Measurements from ENCODE around the gene IL12RB1. TPM values are rescaled to one million over a fixed set of nuclear protein-coding genes. Genes with fewer than 3 reads are reported as not detected.

IL12RB1 gene
- total and polyA plus RNA-seq, 2 of the 13 experiments (the other 11 are each of a cell fraction or from before 2014, with no cell fraction given) = 0.03 to 0.04 TPM

DNA sequence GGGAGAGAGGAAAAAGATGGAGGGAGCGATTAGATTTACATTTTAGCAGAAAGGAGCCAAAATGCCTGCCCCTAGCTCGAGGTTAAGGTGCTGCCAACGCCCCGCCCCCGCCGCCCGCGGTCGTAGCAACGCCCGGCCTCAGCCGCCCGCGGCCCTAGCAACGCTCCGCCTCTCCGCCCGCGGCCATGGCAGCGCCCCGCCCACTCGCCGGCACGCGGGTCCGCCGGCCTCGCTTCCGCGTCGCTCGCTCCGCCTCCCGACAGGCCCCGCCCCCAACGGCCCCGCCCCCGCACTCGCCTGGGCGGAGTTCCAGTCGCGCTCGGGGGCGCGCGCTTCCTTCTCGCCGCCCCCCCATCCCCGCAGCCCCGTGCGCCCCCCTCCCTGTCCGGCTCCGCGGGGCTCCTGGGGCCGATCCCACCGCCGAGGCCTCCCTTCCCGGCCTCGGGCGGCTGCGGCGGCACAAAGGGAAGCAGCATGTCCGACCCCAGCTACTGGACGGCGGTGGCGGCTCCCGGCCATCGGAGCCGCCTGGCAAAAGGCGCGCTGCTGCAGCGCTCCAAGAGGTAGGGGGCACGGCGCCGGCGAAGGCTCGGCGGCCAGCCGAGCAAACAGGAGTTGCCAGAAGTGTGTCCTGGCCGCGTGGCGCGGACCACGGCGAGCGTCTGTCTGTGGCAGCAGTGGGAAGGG is 31.1 kb upstream of the IL12RB1 start (continued):
- TF ChIP-seq, protein P1, sequence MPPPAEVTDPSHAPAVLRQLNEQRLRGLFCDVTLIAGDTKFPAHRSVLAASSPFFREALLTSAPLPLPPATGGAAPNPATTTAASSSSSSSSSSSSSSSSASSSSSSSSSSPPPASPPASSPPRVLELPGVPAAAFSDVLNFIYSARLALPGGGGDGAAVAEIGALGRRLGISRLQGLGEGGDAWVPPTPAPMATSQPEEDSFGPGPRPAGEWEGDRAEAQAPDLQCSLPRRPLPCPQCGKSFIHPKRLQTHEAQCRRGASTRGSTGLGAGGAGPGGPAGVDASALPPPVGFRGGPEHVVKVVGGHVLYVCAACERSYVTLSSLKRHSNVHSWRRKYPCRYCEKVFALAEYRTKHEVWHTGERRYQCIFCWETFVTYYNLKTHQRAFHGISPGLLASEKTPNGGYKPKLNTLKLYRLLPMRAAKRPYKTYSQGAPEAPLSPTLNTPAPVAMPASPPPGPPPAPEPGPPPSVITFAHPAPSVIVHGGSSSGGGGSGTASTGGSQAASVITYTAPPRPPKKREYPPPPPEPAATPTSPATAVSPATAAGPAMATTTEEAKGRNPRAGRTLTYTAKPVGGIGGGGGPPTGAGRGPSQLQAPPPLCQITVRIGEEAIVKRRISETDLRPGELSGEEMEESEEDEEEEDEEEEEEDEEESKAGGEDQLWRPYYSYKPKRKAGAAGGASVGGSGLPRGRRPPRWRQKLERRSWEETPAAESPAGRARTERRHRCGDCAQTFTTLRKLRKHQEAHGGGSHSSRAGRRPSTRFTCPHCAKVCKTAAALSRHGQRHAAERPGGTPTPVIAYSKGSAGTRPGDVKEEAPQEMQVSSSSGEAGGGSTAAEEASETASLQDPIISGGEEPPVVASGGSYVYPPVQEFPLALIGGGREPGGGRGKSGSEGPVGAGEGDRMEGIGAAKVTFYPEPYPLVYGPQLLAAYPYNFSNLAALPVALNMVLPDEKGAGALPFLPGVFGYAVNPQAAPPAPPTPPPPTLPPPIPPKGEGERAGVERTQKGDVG (CRISPR knock-in tag; IDR thresholded peaks at IDR 0.05; ENCODE audit: borderline replicate concordance) = no peak
- TF ChIP-seq ZNF781 (CRISPR knock-in tag; IDR thresholded peaks at IDR 0.05; ENCODE audit: borderline replicate concordance, not compliant biosample characterization) = no peak
- no peak for TF ChIP-seq SYNCRIP (IDR thresholded peaks at IDR 0.05; ENCODE audit: insufficient read depth, low read depth, low read length)
- TF ChIP-seq MED13 (CRISPR knock-in tag; IDR thresholded peaks at IDR 0.05) = no peak
- no peak for TF ChIP-seq ZNF577 (CRISPR knock-in tag; IDR thresholded peaks at IDR 0.05; ENCODE audit: borderline replicate concordance, low read depth)
- TF ChIP-seq, protein P2, sequence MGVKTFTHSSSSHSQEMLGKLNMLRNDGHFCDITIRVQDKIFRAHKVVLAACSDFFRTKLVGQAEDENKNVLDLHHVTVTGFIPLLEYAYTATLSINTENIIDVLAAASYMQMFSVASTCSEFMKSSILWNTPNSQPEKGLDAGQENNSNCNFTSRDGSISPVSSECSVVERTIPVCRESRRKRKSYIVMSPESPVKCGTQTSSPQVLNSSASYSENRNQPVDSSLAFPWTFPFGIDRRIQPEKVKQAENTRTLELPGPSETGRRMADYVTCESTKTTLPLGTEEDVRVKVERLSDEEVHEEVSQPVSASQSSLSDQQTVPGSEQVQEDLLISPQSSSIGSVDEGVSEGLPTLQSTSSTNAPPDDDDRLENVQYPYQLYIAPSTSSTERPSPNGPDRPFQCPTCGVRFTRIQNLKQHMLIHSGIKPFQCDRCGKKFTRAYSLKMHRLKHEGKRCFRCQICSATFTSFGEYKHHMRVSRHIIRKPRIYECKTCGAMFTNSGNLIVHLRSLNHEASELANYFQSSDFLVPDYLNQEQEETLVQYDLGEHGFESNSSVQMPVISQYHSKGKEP (CRISPR knock-in tag; IDR thresholded peaks at IDR 0.05) = no peak
- TF ChIP-seq KAT7 (CRISPR knock-in tag; IDR thresholded peaks at IDR 0.05; ENCODE audit: borderline replicate concordance) = no peak
- peak; percentile 7; the same call in 1 of the 2 replicates for TF ChIP-seq SALL1 (CRISPR knock-in tag; IDR thresholded peaks at IDR 0.05)
- TF ChIP-seq, protein P3, sequence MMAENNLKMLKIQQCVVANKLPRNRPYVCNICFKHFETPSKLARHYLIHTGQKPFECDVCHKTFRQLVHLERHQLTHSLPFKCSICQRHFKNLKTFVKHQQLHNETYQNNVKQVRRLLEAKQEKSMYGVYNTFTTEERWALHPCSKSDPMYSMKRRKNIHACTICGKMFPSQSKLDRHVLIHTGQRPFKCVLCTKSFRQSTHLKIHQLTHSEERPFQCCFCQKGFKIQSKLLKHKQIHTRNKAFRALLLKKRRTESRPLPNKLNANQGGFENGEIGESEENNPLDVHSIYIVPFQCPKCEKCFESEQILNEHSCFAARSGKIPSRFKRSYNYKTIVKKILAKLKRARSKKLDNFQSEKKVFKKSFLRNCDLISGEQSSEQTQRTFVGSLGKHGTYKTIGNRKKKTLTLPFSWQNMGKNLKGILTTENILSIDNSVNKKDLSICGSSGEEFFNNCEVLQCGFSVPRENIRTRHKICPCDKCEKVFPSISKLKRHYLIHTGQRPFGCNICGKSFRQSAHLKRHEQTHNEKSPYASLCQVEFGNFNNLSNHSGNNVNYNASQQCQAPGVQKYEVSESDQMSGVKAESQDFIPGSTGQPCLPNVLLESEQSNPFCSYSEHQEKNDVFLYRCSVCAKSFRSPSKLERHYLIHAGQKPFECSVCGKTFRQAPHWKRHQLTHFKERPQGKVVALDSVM (CRISPR knock-in tag; IDR thresholded peaks at IDR 0.05) = no peak; the same call in 1 of the 2 replicates
- no peak for TF ChIP-seq ZNF10 (CRISPR knock-in tag; IDR thresholded peaks at IDR 0.05; ENCODE audit: borderline replicate concordance, low read depth)
- TF ChIP-seq ZNF382 (CRISPR knock-in tag; IDR thresholded peaks at IDR 0.05; ENCODE audit: borderline replicate concordance) = no peak
- TF ChIP-seq GTF2F1 (IDR thresholded peaks at IDR 0.05; ENCODE audit: low read length) = no peak
- no peak for TF ChIP-seq ZNF780A (CRISPR knock-in tag; IDR thresholded peaks at IDR 0.05)
- no peak for TF ChIP-seq ZFY (CRISPR knock-in tag; IDR thresholded peaks at IDR 0.05)
- TF ChIP-seq ZNF264 (CRISPR knock-in tag; IDR thresholded peaks at IDR 0.05) = no peak
- TF ChIP-seq NCOR1 (IDR thresholded peaks at IDR 0.05; ENCODE audit: borderline replicate concordance, low read length) = no peak
- TF ChIP-seq ZNF343 (CRISPR knock-in tag; IDR thresholded peaks at IDR 0.05) = no peak
- no peak for TF ChIP-seq ZNF337 (CRISPR knock-in tag; IDR thresholded peaks at IDR 0.05; ENCODE audit: borderline replicate concordance, low read depth)
- no peak for TF ChIP-seq ZNF619 (CRISPR knock-in tag; IDR thresholded peaks at IDR 0.05)
- no peak for TF ChIP-seq U2AF1 (optimal IDR thresholded peaks at IDR 0.05; ENCODE audit: low read depth, low read length)
- TF ChIP-seq, protein P4, sequence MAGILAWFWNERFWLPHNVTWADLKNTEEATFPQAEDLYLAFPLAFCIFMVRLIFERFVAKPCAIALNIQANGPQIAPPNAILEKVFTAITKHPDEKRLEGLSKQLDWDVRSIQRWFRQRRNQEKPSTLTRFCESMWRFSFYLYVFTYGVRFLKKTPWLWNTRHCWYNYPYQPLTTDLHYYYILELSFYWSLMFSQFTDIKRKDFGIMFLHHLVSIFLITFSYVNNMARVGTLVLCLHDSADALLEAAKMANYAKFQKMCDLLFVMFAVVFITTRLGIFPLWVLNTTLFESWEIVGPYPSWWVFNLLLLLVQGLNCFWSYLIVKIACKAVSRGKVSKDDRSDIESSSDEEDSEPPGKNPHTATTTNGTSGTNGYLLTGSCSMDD (CRISPR knock-in tag; IDR thresholded peaks at IDR 0.05) = no peak
- no peak for TF ChIP-seq MEIS1 (CRISPR knock-in tag; IDR thresholded peaks at IDR 0.05; ENCODE audit: borderline replicate concordance)
